HG02884 (cell line): ENCODE measurements around the gene PNPLA1.

ENCODE experiments used
- ATAC-seq: cut with Tn5 transposase; IDR thresholded peaks from one replicate; pipeline ENCODE4 v1.9.1; 2021; ENCODE audit warnings: mild to moderate bottlenecking, moderate library complexity; ENCODE audit not compliant: unreplicated experiment

The PNPLA1 gene

DNA sequence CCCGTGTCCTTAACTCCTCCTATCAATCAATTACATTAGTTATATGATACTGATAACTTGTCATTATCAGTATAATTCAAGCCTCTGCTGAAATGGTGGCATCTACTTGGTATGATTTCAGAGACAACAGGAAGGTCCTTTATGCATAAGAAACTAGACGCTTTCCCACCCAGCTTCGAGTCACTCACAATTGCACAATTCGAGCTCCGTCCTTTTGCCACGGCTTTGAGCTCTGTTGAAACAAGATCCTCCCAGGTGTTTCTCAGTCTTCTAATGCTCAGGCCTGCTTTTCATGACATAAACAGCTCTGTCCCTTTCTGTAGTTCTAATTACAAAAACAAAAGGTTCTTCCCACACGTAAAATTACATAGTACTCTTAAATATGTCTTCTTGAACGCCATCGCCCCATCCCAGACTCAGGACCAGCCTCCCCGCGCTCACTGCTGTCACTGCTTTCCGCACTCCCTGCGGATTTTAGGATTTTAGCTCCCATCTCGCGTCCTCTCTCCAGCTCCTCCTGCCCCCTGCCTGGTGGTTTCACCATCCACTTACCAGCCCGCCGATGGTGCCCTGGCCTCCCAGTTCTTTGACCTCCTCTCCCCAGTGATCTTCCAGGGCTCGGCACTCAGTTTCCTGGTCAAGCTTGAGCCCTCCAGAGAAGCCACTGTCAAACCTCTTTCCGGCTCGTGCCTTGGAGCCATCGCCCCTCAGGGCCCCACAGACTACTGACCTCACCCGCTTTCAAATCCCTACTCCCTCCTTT, 23.2 kb upstream of the PNPLA1 start:
- ATAC-seq: no peak

- no peak for ATAC-seq
Observed at GRCh38 chr6:36247693-36248092, 22.2 kb upstream of the PNPLA1 start.

- no peak for ATAC-seq
Observed at GRCh38 chr6:36248980-36249379, 20.9 kb upstream of the PNPLA1 start.

DNA sequence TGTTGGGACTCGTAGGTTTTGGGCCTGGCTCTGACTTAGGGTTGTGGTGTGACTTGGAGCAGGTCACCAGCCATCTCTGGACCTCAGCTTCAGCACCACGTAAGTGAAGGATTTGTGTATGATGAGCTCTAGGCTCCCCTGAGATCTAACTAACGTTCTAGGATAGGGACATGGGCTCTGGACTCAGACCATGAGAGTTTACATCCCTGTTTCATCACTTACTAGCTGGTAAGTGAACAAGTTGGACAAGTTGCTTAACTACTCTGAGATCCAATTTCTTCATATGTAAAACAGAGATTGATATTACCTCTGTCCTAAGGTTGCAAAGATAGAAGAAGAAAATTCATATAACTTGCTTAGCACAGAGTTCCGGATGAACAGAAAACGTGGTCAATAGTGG, 20.3 kb upstream of the PNPLA1 start:
- ATAC-seq: no peak

DNA sequence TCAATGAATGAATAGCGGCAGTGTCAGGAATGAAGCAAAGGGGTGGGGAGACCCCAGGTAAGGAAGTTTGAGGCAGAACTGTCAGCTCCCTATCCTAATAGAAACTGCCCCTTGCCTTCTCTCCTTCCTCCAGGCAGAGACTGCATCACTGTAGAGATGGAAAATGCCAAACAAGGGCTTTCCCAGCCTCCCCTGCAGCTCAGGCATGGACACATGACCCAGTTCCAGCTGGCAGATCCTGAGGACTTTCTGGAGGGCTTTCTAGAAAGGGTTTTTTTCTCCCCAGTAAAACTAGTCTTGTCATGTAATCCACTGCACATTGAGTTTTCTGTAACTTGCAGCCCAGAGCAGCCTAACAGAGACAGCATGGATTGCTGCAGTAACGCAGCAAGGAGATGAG, 17.9 kb upstream of the PNPLA1 start:
- ATAC-seq: no peak

DNA sequence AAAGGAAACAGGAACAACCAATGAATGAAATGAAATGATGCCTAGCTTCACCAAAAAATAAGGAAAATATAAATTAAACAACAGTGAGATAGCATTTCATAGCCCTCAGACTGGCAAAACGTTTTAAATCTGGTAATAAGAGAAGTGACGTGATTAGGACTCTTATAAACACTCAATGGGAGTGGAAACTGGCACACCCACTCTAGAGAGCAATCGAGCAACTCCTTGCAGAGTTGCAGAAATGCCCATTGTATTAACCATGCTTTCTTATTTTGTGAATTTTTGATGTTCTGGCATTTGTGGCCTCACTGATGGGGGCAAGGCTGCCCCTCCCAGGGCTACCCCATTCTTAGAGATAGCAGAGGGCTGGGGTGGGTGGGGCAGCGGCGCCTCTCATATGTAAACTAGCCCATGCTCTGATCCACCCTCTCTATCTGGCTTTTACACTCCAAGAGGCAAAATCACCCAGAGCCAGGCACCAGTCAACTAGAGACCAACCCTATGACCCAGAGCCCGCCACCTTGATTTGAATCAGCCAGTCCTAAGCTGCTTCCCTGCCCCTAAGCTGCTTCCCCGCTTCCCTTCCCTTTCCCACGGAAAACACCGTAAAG, 6.4 kb upstream of the PNPLA1 start:
- ATAC-seq: no peak

DNA sequence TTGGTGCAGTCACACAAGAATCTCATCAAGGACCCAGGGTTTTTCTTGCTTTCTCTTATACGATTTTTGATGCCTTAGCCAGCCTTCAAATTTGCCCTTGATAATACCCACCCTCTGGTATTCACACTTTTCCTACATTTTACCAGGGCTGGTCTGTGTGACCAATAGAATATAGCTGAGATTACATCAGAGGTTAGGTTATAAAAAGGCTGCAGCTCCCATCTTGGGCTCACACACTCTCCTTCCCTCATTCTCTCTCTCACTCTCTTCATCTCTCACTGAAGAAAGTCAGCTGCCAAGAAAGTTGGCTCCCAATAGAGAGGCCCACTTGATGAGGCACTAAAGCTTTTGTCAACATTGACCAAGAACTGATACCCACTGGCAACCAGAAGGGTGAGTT, 4.1 kb upstream of the PNPLA1 start:
- ATAC-seq: no peak

- ATAC-seq: no peak
Observed at GRCh38 chr6:36266913-36267644, 2.8 kb upstream of the PNPLA1 start.

GRCh38 chr6:36267731-36268477, 2.0 kb upstream of the PNPLA1 start:
- no peak for ATAC-seq

DNA sequence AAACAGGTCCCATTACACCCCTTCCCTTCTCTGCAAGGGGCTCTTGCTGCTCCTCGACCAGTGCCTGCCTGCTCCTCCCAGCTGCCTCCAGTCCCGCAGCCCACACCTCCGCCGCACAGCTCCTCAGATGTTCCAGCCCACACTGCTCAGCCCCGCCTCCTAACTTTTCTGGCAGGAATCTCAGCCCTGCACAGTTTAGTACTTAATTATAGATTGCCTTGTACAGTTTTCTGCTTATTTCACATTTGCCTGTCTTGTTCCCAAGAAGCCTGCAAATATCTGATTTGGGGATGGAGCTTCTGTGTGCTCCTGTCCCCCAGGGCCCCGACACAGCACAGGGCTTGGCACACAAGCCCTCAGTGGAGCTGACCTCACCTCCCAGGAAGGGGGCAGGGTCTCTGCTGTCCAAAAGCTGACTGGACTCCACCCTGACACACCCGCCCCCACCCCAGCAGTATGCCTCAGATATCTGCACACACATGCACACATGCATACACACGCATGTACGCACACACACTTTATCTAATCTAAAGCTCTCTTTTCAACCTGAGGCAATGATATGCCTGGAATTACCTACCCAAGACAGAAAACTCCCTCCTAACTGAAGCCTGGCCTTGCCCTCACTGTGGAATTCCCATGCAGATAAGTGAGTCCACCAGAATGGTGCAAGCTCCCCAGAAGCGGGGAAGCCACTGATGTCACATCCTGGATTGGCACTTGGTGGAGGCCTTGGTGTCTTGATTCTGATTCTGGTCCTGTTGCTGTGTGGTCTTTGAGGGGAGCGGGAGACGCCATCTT, 1.2 kb upstream of the PNPLA1 start:
- ATAC-seq: no peak

- no peak for ATAC-seq
Observed at GRCh38 chr6:36272234-36272633, 2.4 kb downstream of the PNPLA1 start.

GRCh38 chr6:36273067-36273466, 3.2 kb downstream of the PNPLA1 start:
- ATAC-seq: no peak

- ATAC-seq: no peak
Observed at GRCh38 chr6:36273802-36274514, 4.1 kb downstream of the PNPLA1 start.

- no peak for ATAC-seq
Observed at GRCh38 chr6:36276581-36277536, 7.0 kb downstream of the PNPLA1 start.

DNA sequence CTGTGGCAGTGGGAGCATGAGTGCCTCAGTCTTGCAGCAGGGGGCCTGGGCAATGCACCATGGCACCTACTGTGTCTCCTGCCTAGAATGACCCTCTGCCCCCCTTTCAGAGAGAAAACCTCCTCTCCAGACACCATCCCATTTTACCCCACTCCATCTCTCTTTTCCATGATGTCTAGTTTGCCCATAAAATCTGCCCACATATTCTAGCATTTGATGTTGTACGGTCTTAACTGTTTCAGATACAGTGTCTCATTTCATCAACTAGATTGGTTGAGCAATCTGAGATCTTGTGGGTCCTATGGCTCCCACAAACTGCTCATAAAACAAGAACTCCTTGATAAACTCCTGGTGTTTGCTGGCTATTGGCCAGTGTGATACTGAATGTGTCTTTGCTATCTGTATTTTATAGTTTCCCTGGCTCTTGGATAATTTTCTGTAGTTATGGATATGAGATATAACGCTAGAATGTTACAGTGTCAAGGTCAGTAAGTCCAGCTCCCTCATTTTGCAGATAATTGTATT, 8.1 kb downstream of the PNPLA1 start:
- no peak for ATAC-seq

DNA sequence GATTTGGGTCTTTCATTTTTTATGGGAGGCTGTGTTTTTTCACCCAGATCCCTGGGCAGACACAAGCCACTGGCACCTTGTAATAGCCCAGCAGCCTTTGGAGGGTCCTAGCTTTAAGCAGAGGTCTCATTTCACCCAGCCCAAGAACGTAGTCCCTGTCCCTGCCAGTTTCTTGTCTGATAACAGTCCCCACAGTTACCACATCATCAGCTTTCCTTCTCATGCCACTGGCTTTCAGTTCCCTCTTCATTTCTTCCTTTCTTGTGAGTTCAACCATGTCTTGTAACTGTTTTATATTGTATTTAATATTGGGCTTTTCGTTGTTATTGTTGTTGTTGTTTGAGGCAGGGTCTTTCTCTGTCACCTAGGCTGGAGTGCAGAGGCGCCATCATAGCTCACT, 10.6 kb downstream of the PNPLA1 start:
- ATAC-seq: no peak

DNA sequence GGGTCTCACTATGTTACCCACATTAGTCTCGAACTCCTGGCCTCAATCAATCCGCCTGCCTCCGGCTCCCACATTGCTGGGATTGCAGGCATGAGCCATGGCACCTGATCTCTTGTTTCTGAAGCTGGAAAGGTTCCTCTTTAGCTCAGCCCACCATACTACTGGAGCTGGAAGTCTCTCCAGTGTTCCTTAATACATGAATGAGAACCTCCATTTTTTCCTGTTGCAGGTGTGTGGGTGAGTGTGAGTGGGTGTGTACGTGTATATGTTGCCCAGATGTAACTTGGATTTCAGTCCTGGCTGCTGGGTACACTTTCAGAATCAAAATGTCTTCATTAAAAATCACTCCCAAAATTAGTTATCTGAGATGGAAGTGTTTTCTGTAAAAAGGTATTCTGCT, 11.1 kb downstream of the PNPLA1 start:
- ATAC-seq: no peak

GRCh38 chr6:36283608-36284007, 13.7 kb downstream of the PNPLA1 start:
- no peak for ATAC-seq

GRCh38 chr6:36284359-36284758, 14.5 kb downstream of the PNPLA1 start:
- no peak for ATAC-seq
